Choroid plexus epithelial cell (primary cell): ENCODE results near the gene WNK1.
A peak's percentile ranks its signal among the peaks of the same experiment; 100 is the strongest.

Experiments
- DNase-seq: peaks from one replicate; pipeline ENCODE4 v3.0.0-alpha.2; 2010; ENCODE audit warnings: low read depth
- H3K4me3 ChIP-seq: 2 replicates; pipeline ENCODE4 v1.5.1; 2011; ENCODE audit warnings: low read depth, mild to moderate bottlenecking, control low read depth, low read length, moderate library complexity
- TF ChIP-seq, protein P1 (sequence below): conservative IDR thresholded peaks from 2 replicates; pipeline ENCODE4 v1.5.1; 2011; ENCODE audit warnings: low read depth, mild to moderate bottlenecking, control low read depth, inconsistent platforms, low read length, moderate library complexity

WNK1 gene

DNA sequence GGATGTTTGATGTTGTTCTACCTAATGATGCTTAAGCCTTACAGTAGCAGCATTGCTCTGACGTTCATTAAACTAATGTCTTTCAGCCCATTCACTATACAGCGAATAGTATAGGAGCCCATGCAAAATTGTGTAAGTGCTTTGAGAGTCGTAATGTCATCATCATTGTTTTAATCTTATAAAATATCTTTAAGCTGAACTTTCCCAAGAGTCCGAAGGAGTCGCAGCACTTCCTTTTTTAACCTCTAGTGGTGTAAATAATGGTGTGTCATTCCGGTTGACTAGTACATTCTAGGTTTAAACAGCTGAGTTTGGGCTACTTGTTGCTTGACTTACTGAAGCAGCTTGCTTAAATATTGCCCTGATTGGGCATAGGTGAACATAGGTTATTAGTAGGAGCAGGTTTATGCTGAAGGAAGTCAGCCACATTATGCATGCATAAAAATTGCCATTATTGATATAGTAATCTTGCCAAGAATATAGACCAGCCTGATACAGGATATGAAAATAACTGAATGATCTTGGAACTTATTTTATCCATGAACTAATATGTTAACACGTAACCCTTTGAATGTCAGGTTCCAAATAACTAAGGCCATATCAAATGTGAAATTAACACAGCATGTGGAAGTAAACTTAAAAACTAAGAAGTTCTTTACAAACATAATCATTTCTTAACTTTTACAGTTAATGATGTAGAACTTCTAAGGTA lies 2.6 kb downstream of the WNK1 start:
- H3K4me3 ChIP-seq: peak overlapping the region; percentile 88
- peak; percentile 76 for DNase-seq
- TF ChIP-seq, protein P1, sequence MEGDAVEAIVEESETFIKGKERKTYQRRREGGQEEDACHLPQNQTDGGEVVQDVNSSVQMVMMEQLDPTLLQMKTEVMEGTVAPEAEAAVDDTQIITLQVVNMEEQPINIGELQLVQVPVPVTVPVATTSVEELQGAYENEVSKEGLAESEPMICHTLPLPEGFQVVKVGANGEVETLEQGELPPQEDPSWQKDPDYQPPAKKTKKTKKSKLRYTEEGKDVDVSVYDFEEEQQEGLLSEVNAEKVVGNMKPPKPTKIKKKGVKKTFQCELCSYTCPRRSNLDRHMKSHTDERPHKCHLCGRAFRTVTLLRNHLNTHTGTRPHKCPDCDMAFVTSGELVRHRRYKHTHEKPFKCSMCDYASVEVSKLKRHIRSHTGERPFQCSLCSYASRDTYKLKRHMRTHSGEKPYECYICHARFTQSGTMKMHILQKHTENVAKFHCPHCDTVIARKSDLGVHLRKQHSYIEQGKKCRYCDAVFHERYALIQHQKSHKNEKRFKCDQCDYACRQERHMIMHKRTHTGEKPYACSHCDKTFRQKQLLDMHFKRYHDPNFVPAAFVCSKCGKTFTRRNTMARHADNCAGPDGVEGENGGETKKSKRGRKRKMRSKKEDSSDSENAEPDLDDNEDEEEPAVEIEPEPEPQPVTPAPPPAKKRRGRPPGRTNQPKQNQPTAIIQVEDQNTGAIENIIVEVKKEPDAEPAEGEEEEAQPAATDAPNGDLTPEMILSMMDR: peak; percentile 57

DNA sequence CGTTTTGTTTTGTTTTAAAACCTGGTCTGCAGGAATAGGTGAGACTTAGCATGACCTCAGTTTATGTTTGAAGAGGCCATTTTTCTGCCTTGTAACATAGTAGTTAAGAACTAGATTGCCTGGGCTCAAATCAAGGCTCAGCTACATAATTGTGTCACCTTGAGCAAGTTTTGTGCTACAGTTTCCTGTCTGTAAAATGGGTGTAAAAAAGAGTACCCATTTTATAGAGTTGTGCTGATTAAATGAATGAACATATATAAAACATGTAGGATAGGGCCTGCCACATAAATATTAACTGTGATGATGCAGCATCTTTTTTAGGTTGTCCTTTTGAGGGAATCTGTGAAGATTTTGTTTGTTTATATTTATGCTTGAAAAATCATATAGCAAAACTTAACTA lies 7.2 kb downstream of the WNK1 start:
- no peak overlapping the region for H3K4me3 ChIP-seq
- TF ChIP-seq, protein P1: no peak

DNA sequence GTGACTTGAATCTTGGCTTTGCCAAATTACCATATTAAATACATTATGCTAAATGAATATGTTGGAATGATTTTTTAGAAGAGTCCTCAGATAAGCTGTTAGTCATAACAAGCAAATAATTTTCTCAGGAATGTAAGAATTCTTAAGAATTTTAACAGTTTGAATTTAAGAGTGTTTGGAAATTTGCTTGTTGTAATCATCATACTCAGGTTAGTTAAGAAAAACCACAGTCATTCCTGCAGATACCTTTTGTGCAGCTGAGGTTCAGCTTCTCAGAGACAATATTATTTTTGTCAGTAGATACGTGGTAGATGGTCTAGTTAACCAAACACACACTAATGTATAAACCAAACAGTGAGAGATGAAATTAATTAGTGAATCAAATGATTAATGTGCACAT lies 8.9 kb downstream of the WNK1 start:
- DNase-seq: peak; percentile 46
- no peak overlapping the region for H3K4me3 ChIP-seq
- TF ChIP-seq, protein P1: no peak

More for the DNA sequence above, 7.2 kb downstream of the WNK1 start:
- DNase-seq: no peak

DNA sequence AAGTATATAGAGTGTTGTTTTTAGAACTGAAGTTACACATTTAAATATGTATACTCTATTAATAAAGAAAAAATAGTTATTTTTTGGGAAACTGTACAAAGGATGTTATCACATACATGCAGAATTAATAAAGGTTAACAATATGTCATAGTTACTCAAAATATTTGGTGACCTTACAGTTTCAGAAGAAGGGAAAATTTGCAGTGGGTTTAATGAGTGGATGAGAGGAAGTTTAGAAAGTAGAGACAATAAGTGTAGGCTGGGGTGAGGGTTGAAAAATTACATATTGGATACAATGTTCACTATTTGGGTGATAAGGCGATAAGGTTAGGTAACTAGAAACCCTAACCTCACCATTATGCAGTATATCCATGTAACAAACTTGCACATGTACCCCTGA lies 13.5 kb downstream of the WNK1 start:
- H3K4me3 ChIP-seq: no peak overlapping the region
- TF ChIP-seq, protein P1: no peak
- no peak for DNase-seq

DNA sequence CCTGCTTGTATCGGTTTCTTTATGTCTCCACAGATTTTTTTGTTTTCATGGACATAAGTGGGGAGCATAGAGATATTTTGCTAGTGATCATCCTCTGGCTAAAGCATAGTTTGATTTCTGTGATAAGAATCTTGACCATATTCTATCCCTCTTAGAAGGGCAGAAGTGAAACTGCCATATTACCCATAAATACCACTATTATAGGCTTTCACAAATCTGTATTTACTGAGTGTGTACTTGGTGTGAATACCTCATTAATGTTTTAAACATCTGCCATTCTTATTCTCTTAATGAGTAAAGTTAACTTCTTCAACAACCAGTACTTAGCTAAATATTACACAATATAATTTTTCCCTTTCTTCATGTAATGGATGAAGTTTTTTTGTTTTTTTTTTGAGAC lies 16.1 kb downstream of the WNK1 start:
- no peak overlapping the region for H3K4me3 ChIP-seq
- DNase-seq: no peak

DNA sequence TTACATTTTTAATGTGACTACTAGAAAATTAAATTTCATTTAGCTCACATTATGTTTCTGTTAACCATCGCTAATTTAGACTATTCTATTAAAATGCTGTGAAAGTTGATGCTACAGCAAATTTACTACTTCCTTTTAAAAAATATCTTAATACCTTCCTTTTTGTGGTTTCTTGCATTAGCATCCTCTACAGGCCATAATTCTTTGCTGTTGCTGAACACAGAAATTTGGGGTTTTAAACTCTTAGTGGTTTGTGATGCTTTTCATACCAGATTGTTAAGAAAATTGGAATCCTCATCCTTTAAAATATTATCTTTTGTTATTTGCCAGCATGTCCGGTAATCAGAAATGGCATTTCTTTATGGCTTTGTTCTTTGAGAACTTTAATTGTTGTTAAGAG lies 18.1 kb downstream of the WNK1 start:
- H3K4me3 ChIP-seq: no peak overlapping the region
- TF ChIP-seq, protein P1: no peak
- DNase-seq: no peak

More for the DNA sequence above, 16.1 kb downstream of the WNK1 start:
- TF ChIP-seq, protein P1: no peak

DNA sequence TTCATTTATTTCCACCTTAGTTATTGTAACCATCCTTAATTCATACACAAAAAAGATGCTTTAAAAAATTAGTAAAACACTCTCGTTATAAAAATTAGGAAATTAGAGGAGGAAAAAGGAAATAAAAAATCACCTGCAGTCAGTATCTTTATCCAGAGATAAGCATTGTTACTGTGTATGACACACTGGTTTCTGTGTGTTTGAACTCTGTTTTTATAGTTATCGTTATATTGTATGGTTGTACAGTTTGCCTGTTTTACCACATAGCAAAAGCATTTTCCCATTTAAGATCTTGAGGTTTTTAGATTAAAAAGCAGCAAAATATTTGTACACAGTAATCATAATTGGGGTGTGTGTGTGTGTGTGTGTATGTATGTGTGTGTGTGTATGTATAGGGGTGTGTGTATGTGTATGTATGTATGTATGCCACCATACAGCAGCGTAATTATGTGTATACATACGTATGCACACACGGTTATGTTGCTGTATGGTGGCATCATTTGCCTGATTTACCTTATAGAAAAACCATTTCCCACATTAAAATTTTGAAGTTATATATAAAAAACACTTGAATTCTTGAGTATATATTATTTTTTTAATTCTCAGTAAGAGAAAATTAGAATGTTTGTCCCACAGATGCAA lies 19.8 kb downstream of the WNK1 start:
- no peak overlapping the region for H3K4me3 ChIP-seq
- DNase-seq: no peak
- TF ChIP-seq, protein P1: no peak
